Caco-2 (cell line): ENCODE data around the gene SCGB3A1. TPM values are rescaled to one million over a fixed set of nuclear protein-coding genes. Genes with fewer than 3 reads are reported as not detected.
A peak's percentile ranks its signal among the peaks of the same experiment; 100 is the strongest.

Experiments
- BruUV-seq: library from RNA; stranded (reverse); fragments of 400-500 nt; replicated peaks from 2 replicates; lab custom pipeline; 2021; lab: Mats Ljungman, UMichigan
- CTCF ChIA-PET: fragments of 300-600 bp; sonication (Branson Sonifier 250); formaldehyde crosslinking; loops from one replicate; lab custom pipeline; 2022; ENCODE audit warnings: antibody characterized with exemption; lab: Charles Lee
- POLR2A ChIA-PET: fragments of 300-600 bp; sonication (Branson Sonifier 250); formaldehyde crosslinking; loops from one replicate; lab custom pipeline; 2022; ENCODE audit warnings: antibody characterized with exemption; lab: Charles Lee
- DNase-seq, 2 experiments: peaks; one replicate each; pipeline versions ENCODE4 v3.0.0 to v3.0.0-alpha.2; 2020 to 2022
- H3K27me3 ChIP-seq: replicated peaks from 2 replicates; pipeline ENCODE4 v1.6.0; 2011; ENCODE audit warnings: low read length; ENCODE audit not compliant: control insufficient read depth, insufficient read depth
- H3K36me3 ChIP-seq: 2 replicates; pipeline ENCODE4 v1.5.1; 2011; ENCODE audit warnings: low read length; ENCODE audit not compliant: control insufficient read depth, insufficient read depth
- H3K4me1 ChIP-seq: fragments of 250-450 bp; sonication (Bioruptor Pico); 2 replicates; pipeline ENCODE4 v1.5.1; 2020; ENCODE audit warnings: mild to moderate bottlenecking
- H3K4me3 ChIP-seq: 2 replicates; pipeline ENCODE4 v1.5.1; 2011; ENCODE audit warnings: low read depth, mild to moderate bottlenecking, control low read depth, low read length
- H3K9me3 ChIP-seq: fragments of 250-450 bp; sonication (Bioruptor Pico); 2 replicates; pipeline ENCODE4 v1.5.1; 2020; ENCODE audit warnings: mild to moderate bottlenecking, moderate library complexity
- H3K27ac Mint-ChIP-seq: one replicate; pipeline ENCODE4 v1.8.0; 2022; ENCODE audit warnings: mixed read lengths; ENCODE audit not compliant: unreplicated experiment
- H3K27me3 Mint-ChIP-seq: one replicate; pipeline ENCODE4 v1.8.0; 2022; ENCODE audit warnings: mixed read lengths; ENCODE audit not compliant: insufficient read depth, unreplicated experiment
- H3K36me3 Mint-ChIP-seq: one replicate; pipeline ENCODE4 v1.8.0; 2022; ENCODE audit warnings: mild to moderate bottlenecking, mixed read lengths; ENCODE audit not compliant: insufficient read depth, unreplicated experiment
- H3K4me1 Mint-ChIP-seq: one replicate; pipeline ENCODE4 v1.8.0; 2022; ENCODE audit warnings: low read depth, mixed read lengths; ENCODE audit not compliant: unreplicated experiment
- H3K4me3 Mint-ChIP-seq: one replicate; pipeline ENCODE4 v1.8.0; 2022; ENCODE audit warnings: mild to moderate bottlenecking, moderate library complexity, mixed read lengths; ENCODE audit not compliant: unreplicated experiment
- H3K9me3 Mint-ChIP-seq: one replicate; pipeline ENCODE4 v1.8.0; 2022; ENCODE audit warnings: mixed read lengths; ENCODE audit not compliant: unreplicated experiment
- intact Hi-C: fragments of 100-400 bp; cut with micrococcal nuclease; formaldehyde crosslinking; loops from one replicate; pipeline ENCODE4 v1.10.0; 2022; ENCODE audit not compliant: unreplicated experiment
- total RNA-seq: library from RNA; stranded (reverse); gene quantifications from 2 replicates; pipeline ENCODE4 v1.2.3, GENCODE V29; 2022
- TF ChIP-seq, protein P1 (sequence below), 2 experiments: fragments of 200-600 bp in 1 of 2; IDR thresholded peaks; 1 replicate in 1 of 2; 2 replicates in 1 of 2; pipeline versions ENCODE4 v1.5.1 to v1.8.0; 2011 to 2022; ENCODE audit warnings: antibody characterized with exemption in 1 of 2, control low read depth in 1 of 2, inconsistent platforms in 1 of 2, low read depth in 1 of 2, low read length in 1 of 2, mild to moderate bottlenecking in 1 of 2, moderate library complexity in 1 of 2; ENCODE audit not compliant: insufficient read depth in 1 of 2, severe bottlenecking in 1 of 2, unreplicated experiment in 1 of 2

The SCGB3A1 gene
- total RNA-seq, 1 experiment from 2014 or later: not detected

DNA sequence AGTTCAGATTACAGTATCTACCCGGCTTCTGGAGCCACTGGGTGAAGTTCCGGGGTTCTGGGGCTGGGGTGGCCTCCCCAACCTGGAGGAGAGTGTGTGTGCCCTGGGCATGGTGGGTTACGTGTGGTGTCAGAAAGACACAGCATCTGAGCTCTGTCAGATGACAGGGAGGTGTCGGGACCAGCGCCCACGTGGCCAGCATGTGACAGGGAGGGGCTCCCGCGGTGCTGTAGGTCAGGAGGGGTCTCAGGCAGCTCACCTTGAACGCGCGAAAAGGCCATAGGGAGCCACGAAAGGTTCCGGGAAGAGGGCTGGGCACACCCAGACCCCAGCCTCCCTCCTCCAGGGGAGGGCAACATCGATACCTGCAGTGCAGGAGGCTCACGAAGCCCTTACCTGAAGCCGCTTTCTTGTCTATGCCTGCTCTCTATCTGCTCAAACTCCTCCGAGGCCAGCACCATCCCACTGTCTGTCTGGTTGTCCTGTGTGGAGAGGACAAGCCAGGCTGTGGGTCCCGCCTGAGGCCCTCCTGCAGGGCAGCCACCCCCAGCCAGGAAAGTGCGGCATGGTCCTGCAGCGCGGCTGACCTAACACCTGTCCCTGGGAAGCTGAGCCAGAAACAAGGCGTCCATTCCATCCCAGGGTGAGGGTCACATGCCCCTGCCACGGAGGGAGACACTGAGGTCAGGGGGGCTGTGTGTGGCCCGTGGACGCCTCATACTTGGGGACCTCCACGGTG is 17.4 kb upstream of the SCGB3A1 start:
- TF ChIP-seq, protein P1, sequence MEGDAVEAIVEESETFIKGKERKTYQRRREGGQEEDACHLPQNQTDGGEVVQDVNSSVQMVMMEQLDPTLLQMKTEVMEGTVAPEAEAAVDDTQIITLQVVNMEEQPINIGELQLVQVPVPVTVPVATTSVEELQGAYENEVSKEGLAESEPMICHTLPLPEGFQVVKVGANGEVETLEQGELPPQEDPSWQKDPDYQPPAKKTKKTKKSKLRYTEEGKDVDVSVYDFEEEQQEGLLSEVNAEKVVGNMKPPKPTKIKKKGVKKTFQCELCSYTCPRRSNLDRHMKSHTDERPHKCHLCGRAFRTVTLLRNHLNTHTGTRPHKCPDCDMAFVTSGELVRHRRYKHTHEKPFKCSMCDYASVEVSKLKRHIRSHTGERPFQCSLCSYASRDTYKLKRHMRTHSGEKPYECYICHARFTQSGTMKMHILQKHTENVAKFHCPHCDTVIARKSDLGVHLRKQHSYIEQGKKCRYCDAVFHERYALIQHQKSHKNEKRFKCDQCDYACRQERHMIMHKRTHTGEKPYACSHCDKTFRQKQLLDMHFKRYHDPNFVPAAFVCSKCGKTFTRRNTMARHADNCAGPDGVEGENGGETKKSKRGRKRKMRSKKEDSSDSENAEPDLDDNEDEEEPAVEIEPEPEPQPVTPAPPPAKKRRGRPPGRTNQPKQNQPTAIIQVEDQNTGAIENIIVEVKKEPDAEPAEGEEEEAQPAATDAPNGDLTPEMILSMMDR (IDR thresholded peaks at IDR 0.05; ENCODE audit: insufficient read depth in 1 of 2, low read depth in 1 of 2, low read length in 1 of 2, severe bottlenecking in 1 of 2, unreplicated experiment in 1 of 2): no peak
- Mint-ChIP-seq H3K4me1 (no peaks in the 10 kb centered on the region), H3K9me3 (no peaks in the 10 kb centered on the region), H3K27me3 (no peaks in the 10 kb centered on the region), H3K27ac (peak overlapping the region; percentile 55), H3K36me3 (no peaks in the 10 kb centered on the region), H3K4me3 (no peak overlapping the region)
- BruUV-seq: TSS peak; percentile 35
- intact Hi-C loops: no loop called here
- Histone ChIP-seq H3K27me3 (no peaks in the 10 kb centered on the region), H3K9me3 (no peaks in the 10 kb centered on the region), H3K4me1 (peaks cover 8% of the 10 kb centered on the region; the same call in 1 of the 2 replicates), H3K36me3 (no peaks in the 10 kb centered on the region), H3K4me3 (no peak overlapping the region)
- CTCF ChIA-PET: no interaction called here
- DNase-seq: no peak
- POLR2A ChIA-PET: interaction anchor here (0.6 kb wide), 1 partner anchor 750 kb away, joined by 3 read pairs; the partner anchor contains the start of gene MRNIP

DNA sequence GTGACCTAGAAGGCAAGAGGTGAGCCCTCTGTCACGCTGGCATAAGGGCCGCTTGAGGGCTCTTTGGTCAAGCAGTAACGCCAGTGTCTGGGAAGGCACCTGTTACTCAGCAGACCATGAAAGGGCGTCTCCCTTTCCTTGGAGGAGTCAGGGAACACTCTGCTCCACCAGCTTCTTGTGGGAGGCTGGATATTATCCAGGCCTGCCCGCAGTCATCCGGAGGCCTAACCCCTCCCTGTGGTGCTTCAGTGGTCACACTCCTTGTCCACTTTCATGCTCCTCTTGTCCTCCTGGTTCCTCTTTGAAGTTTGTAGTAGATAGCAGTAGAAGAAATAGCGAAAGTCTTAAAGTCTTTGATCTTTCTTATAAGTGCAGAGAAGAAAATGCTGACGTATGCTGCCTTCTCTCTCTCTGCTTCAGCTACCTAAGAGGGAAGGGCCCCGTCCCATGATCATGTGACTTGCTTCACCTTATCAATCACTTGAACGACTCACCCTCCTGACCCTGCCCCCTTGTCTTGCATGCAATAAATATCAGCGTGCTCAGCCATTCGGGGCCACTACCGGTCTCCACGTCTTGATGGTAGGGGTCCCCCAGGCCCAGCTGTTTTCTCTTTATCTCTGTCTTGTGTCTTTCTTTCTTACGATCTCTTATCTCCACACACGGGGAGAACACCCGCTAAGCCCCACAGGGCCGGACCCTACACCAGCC is 16.7 kb upstream of the SCGB3A1 start:
- H3K27me3 Mint-ChIP-seq: no peaks in the 10 kb centered on the region
- peaks cover 8% of the 10 kb centered on the region; the same call in 1 of the 2 replicates for H3K4me1 ChIP-seq
- H3K36me3 Mint-ChIP-seq: no peaks in the 10 kb centered on the region
- TF ChIP-seq, protein P1 (IDR thresholded peaks at IDR 0.05; ENCODE audit: insufficient read depth in 1 of 2, low read depth in 1 of 2, low read length in 1 of 2, severe bottlenecking in 1 of 2, unreplicated experiment in 1 of 2): no peak
- H3K27me3 ChIP-seq: no peaks in the 10 kb centered on the region
- no peaks in the 10 kb centered on the region for H3K9me3 Mint-ChIP-seq
- H3K9me3 ChIP-seq: no peaks in the 10 kb centered on the region
- POLR2A ChIA-PET: no interaction called here
- BruUV-seq: no TSS peak
- CTCF ChIA-PET: no interaction called here
- H3K36me3 ChIP-seq: no peaks in the 10 kb centered on the region
- DNase-seq: peak; percentile 50 to 70
- H3K4me3 Mint-ChIP-seq: no peak overlapping the region
- H3K27ac Mint-ChIP-seq: peak overlapping the region; percentile 55
- no peaks in the 10 kb centered on the region for H3K4me1 Mint-ChIP-seq
- intact Hi-C loops: no loop called here
- no peak overlapping the region for H3K4me3 ChIP-seq

DNA sequence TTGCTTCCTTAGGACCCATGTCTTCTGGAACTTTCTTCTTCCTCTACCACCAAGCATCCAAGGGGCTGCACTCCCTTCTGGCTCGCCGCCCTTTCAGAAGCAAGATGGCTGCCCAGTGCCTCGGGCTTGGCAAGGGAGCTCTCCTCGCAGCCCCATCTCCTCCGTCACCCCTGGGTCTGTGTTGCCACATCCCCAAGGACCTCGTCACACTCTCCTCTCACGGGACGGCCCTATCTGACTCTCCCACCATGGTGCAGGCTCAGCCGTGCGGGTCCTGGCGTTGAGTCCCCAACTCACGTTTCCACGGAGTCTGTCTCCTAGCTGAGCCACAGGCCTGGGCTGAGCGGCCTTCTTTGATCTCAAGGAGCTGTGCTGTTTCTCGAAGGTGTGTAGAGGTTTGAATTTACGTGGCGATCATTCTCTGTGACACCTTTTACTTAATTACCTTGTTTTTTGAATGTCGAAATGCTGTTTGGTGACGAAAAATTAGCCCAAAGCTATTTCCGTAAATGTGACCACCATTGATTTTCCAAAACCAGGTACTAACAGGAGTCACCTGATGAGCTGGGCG is 15.0 kb upstream of the SCGB3A1 start:
- Mint-ChIP-seq H3K27ac (no peak overlapping the region), H3K4me3 (no peak overlapping the region)

More for the DNA sequence above, 15.0 kb upstream of the SCGB3A1 start:
- intact Hi-C loops: no loop called here
- Mint-ChIP-seq H3K27me3 (no peaks in the 10 kb centered on the region), H3K4me1 (no peaks in the 10 kb centered on the region), H3K36me3 (no peaks in the 10 kb centered on the region), H3K9me3 (no peaks in the 10 kb centered on the region)
- H3K9me3 ChIP-seq: no peaks in the 10 kb centered on the region
- POLR2A ChIA-PET: no interaction called here
- peaks cover 8% of the 10 kb centered on the region; the same call in 1 of the 2 replicates for H3K4me1 ChIP-seq
- TF ChIP-seq, protein P1 (IDR thresholded peaks at IDR 0.05; ENCODE audit: insufficient read depth in 1 of 2, low read depth in 1 of 2, low read length in 1 of 2, severe bottlenecking in 1 of 2, unreplicated experiment in 1 of 2): no peak
- DNase-seq: no peak
- H3K4me3 ChIP-seq: no peak overlapping the region
- no peaks in the 10 kb centered on the region for H3K27me3 ChIP-seq
- H3K36me3 ChIP-seq: no peaks in the 10 kb centered on the region
- CTCF ChIA-PET: interaction anchor here (0.5 to 0.8 kb wide), 2 partner anchors 13 to 162 kb away, joined by 3 read pairs; no protein-coding TSS in a partner anchor
- BruUV-seq: no TSS peak
